Measurements from ENCODE around the gene BZW1.

DNA sequence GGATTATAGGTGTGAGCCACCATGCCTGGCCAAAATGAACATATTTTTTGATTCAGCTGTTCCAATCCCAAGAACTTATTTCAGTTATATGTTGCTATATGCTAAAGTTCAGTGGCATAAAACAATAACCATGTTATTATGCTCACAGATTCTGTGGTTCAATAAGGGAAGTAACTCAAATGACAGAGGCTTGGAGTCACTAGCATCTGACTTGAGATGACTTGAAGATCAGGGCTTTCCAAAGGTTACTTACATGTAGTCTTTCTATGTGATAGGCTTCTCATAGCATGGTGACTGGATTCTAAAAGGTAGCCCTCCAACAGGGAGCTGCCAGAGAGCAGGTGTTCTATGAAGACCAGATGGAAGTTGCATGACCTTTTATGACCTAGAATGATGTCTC lies 35.6 kb downstream of the BZW1 start:
- TF ChIP-seq, protein P1, sequence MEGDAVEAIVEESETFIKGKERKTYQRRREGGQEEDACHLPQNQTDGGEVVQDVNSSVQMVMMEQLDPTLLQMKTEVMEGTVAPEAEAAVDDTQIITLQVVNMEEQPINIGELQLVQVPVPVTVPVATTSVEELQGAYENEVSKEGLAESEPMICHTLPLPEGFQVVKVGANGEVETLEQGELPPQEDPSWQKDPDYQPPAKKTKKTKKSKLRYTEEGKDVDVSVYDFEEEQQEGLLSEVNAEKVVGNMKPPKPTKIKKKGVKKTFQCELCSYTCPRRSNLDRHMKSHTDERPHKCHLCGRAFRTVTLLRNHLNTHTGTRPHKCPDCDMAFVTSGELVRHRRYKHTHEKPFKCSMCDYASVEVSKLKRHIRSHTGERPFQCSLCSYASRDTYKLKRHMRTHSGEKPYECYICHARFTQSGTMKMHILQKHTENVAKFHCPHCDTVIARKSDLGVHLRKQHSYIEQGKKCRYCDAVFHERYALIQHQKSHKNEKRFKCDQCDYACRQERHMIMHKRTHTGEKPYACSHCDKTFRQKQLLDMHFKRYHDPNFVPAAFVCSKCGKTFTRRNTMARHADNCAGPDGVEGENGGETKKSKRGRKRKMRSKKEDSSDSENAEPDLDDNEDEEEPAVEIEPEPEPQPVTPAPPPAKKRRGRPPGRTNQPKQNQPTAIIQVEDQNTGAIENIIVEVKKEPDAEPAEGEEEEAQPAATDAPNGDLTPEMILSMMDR (IDR thresholded peaks at IDR 0.05): no peak
- no peak for TF ChIP-seq EP300 (IDR thresholded peaks at IDR 0.05)
